T-cell (primary cell): ENCODE data around the gene MGAT5. TPM values are rescaled to one million over a fixed set of nuclear protein-coding genes. Genes with fewer than 3 reads are reported as not detected.

Experiments used
- ATAC-seq, 4 experiments: fragments of 200-7000 bp in 3 of 4; fragments of 150-1000 bp in 1 of 4; cut with Tn5 transposase; replicated peaks in 1 of 4; 1 replicate in 3 of 4; 2 replicates in 1 of 4; pipeline ENCODE4 v1.10.0; 2021; ENCODE audit warnings: moderate library complexity in 3 of 4, mild to moderate bottlenecking in 2 of 4, moderate number of reproducible peaks in 1 of 4
- CTCF ChIA-PET, 2 donors: fragments of 300-600 bp; sonication (Branson Sonifier 250); formaldehyde crosslinking; loops; one replicate each; lab custom pipeline; 2022; ENCODE audit warnings: antibody characterized with exemption in 2 of 2; lab: Charles Lee
- POLR2A ChIA-PET, 2 donors: fragments of 300-600 bp; sonication (Branson Sonifier 250); formaldehyde crosslinking; loops; one replicate each; lab custom pipeline; 2022; ENCODE audit warnings: antibody characterized with exemption in 2 of 2; lab: Charles Lee
- DNase-seq, 35 experiments: peaks; one replicate each; pipeline versions ENCODE4 v3.0.0 to v3.0.0-alpha.2; 2013 to 2023
- H3K27ac ChIP-seq: one replicate; pipeline ENCODE4 v1.5.1; 2013; ENCODE audit warnings: low read length
- H3K27me3 ChIP-seq, 2 experiments: replicated peaks in 1 of 2; 1 replicate in 1 of 2; 2 replicates in 1 of 2; pipeline versions ENCODE4 v1.6.1 to v1.7.0; 2013; ENCODE audit warnings: low read length in 1 of 2, mixed read lengths in 1 of 2; ENCODE audit not compliant: control insufficient read depth in 2 of 2, insufficient read depth in 2 of 2; ENCODE audit errors: extremely low read depth in 1 of 2
- H3K36me3 ChIP-seq, 2 donors: 1 replicate in 1 of 2; 2 replicates in 1 of 2; pipeline versions ENCODE4 v1.6.1 to v1.7.0; 2013; ENCODE audit warnings: low read length in 1 of 2; ENCODE audit not compliant: control insufficient read depth in 2 of 2, insufficient read depth in 1 of 2; ENCODE audit errors: extremely low read depth in 1 of 2
- H3K4me1 ChIP-seq, 2 experiments: 1 replicate in 1 of 2; 2 replicates in 1 of 2; pipeline versions ENCODE4 v1.6.1 to v1.7.0; 2013; ENCODE audit warnings: low read length in 2 of 2, mixed read lengths in 1 of 2; ENCODE audit not compliant: insufficient read depth in 2 of 2, control insufficient read depth in 1 of 2; ENCODE audit errors: extremely low read depth in 1 of 2
- H3K4me3 ChIP-seq, 2 donors: 1 replicate in 1 of 2; 2 replicates in 1 of 2; pipeline versions ENCODE4 v1.5.1 to v1.7.0; 2013; ENCODE audit warnings: mild to moderate bottlenecking in 2 of 2, low read length in 1 of 2, moderate library complexity in 1 of 2; ENCODE audit not compliant: control insufficient read depth in 1 of 2; ENCODE audit errors: extremely low read depth in 1 of 2
- H3K9me3 ChIP-seq: 2 replicates; pipeline ENCODE4 v1.7.0; 2013
- H3K27ac Mint-ChIP-seq, 2 donors: one replicate each; pipeline ENCODE4 v1.8.0; 2020 to 2021; ENCODE audit warnings: mild to moderate bottlenecking in 2 of 2, mixed read lengths in 2 of 2
- H3K27me3 Mint-ChIP-seq, 2 donors: one replicate each; pipeline ENCODE4 v1.8.0; 2021 to 2022; ENCODE audit warnings: mixed read lengths in 2 of 2
- H3K36me3 Mint-ChIP-seq: one replicate; pipeline ENCODE4 v1.8.0; 2021; ENCODE audit warnings: mixed read lengths
- H3K4me1 Mint-ChIP-seq, 3 donors: one replicate each; pipeline ENCODE4 v1.8.0; 2020 to 2022; ENCODE audit warnings: mixed read lengths in 3 of 3, mild to moderate bottlenecking in 1 of 3
- H3K4me3 Mint-ChIP-seq, 3 donors: one replicate each; pipeline ENCODE4 v1.8.0; 2020 to 2022; ENCODE audit warnings: mild to moderate bottlenecking in 3 of 3, mixed read lengths in 3 of 3, moderate library complexity in 3 of 3
- H3K9me3 Mint-ChIP-seq, 3 donors: one replicate each; pipeline ENCODE4 v1.8.0; 2020 to 2022; ENCODE audit warnings: mixed read lengths in 3 of 3
- WGBS: methylation state at CpG from one replicate; pipeline ENCODE4 v1.1.5; 2013; ENCODE audit warnings: missing lambda C conversion rate; ENCODE audit not compliant: insufficient coverage; 5-methylcytosine and 5-hydroxymethylcytosine counted together
- total RNA-seq, 35 experiments: library from RNA in 6 of 35; stranded (reverse) in 6 of 35; fragments of 120-200 nt in 1 of 35; gene quantifications; one replicate each; pipeline versions ENCODE4 v1.2.1 to v1.2.4 and lab custom pipeline; 2013 to 2026

Gene MGAT5
- total RNA-seq, 5 donors from 2014 or later (not counting 1 experiment from before 2014, with no cell fraction given): 61.1 to 94.9 (median 81.8) TPM

- DNase-seq: no peak
- Histone ChIP-seq H3K36me3 (peaks cover 3 to 22% of the 10 kb centered on the region in 2 donors), H3K27ac (no peak overlapping the region), H3K27me3 (no peaks in the 10 kb centered on the region), H3K4me1 (no peaks in the 10 kb centered on the region), H3K4me3 (no peak overlapping the region), H3K9me3 (no peaks in the 10 kb centered on the region)
- ChIA-PET CTCF (no interaction called here), POLR2A (no interaction called here)
- Mint-ChIP-seq H3K9me3 (no peaks in the 10 kb centered on the region), H3K4me1 (peaks cover 0 to 2% (median 0%) of the 10 kb centered on the region in 3 donors), H3K36me3 (peaks cover 22% of the 10 kb centered on the region), H3K27me3 (no peaks in the 10 kb centered on the region), H3K27ac (no peak overlapping the region), H3K4me3 (no peak overlapping the region)
- WGBS: 90% methylated on average over 7 of the region's 10 CpGs
- no peak for ATAC-seq
Observed at GRCh38 chr2:134453973-134454372, 200.1 kb downstream of the MGAT5 start.

- Mint-ChIP-seq H3K27ac (no peak overlapping the region), H3K4me3 (no peak overlapping the region), H3K36me3 (peaks cover 19% of the 10 kb centered on the region), H3K4me1 (peaks cover 0 to 2% (median 0%) of the 10 kb centered on the region in 3 donors), H3K27me3 (no peaks in the 10 kb centered on the region), H3K9me3 (no peaks in the 10 kb centered on the region)
- POLR2A ChIA-PET: no interaction called here
- H3K9me3 ChIP-seq: no peaks in the 10 kb centered on the region
- no peaks in the 10 kb centered on the region for H3K4me1 ChIP-seq
- CTCF ChIA-PET: interaction anchor here in 1 of 2 donors (1.0 kb wide), 1 partner anchor 443 kb away, joined by 3 read pairs; no protein-coding TSS in a partner anchor
- no peak overlapping the region for H3K4me3 ChIP-seq
- H3K36me3 ChIP-seq: peaks cover 3 to 22% of the 10 kb centered on the region in 2 donors
- WGBS: 100% methylated on average over 3 of the region's 8 CpGs
- H3K27me3 ChIP-seq: no peaks in the 10 kb centered on the region
- H3K27ac ChIP-seq: no peak overlapping the region
- ATAC-seq (no peak), DNase-seq (no peak)
Observed at GRCh38 chr2:134454426-134454825, 200.6 kb downstream of the MGAT5 start.

DNA sequence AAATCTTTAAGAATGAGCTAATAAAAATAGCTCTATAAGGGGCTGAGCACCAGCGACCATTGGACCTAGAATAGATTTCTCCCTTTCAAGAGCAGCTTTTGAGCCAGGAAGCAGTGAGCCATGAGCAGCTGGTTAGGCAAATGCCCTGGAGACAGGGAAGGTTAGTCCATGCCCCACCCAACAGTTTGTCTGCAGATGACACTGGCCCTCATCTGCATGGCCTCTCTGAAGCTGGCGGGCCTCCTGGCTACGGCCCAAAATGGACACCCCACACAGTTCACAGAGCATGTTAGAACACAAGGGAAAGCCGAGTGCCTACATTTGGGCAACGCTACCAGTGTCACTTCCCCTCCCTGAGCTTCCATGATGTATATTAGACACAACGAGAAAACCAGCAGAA, 201.1 kb downstream of the MGAT5 start:
- Mint-ChIP-seq H3K27me3 (no peaks in the 10 kb centered on the region), H3K4me1 (peaks cover 0 to 2% (median 0%) of the 10 kb centered on the region in 3 donors), H3K36me3 (peaks cover 19% of the 10 kb centered on the region), H3K9me3 (no peaks in the 10 kb centered on the region), H3K27ac (no peak overlapping the region), H3K4me3 (no peak overlapping the region)
- DNase-seq: no peak
- POLR2A ChIA-PET: no interaction called here
- peaks cover 3 to 18% of the 10 kb centered on the region in 2 donors for H3K36me3 ChIP-seq
- no peaks in the 10 kb centered on the region for H3K9me3 ChIP-seq
- CTCF ChIA-PET: interaction anchor here in 1 of 2 donors (1.0 kb wide), 1 partner anchor 443 kb away, joined by 3 read pairs; no protein-coding TSS in a partner anchor
- H3K27me3 ChIP-seq: no peaks in the 10 kb centered on the region
- ATAC-seq: no peak
- WGBS: 94% methylated on average over 4 of the region's 6 CpGs
- H3K27ac ChIP-seq: no peak overlapping the region
- H3K4me1 ChIP-seq: no peaks in the 10 kb centered on the region
- H3K4me3 ChIP-seq: no peak overlapping the region

- no peak overlapping the region for H3K4me3 Mint-ChIP-seq
- H3K9me3 Mint-ChIP-seq: no peaks in the 10 kb centered on the region
- Histone ChIP-seq H3K4me1 (no peaks in the 10 kb centered on the region), H3K36me3 (peaks cover 3 to 13% of the 10 kb centered on the region in 2 donors), H3K27me3 (no peaks in the 10 kb centered on the region), H3K27ac (no peak overlapping the region), H3K9me3 (no peaks in the 10 kb centered on the region), H3K4me3 (no peak overlapping the region)
- ChIA-PET CTCF (interaction anchor here in 1 of 2 donors (1.0 kb wide), 1 partner anchor 442 kb away, joined by 3 read pairs; no protein-coding TSS in a partner anchor), POLR2A (no interaction called here)
- ATAC-seq (no peak), DNase-seq (peak in 1 of 35 experiments; percentile 18)
- peaks cover 0 to 1% (median 0%) of the 10 kb centered on the region in 3 donors for H3K4me1 Mint-ChIP-seq
- WGBS: 92% methylated on average over 10 of the region's 10 CpGs
- no peaks in the 10 kb centered on the region for H3K27me3 Mint-ChIP-seq
- H3K36me3 Mint-ChIP-seq: peaks cover 19% of the 10 kb centered on the region
- H3K27ac Mint-ChIP-seq: peak overlapping the region in 1 of 2 donors; percentile 8
Observed at GRCh38 chr2:134455426-134455825, 201.6 kb downstream of the MGAT5 start.

GRCh38 chr2:134457353-134457752, 203.5 kb downstream of the MGAT5 start:
- H3K4me1 Mint-ChIP-seq: peaks cover 0 to 5% (median 0%) of the 10 kb centered on the region in 3 donors
- no peak overlapping the region for H3K27ac Mint-ChIP-seq
- WGBS: 90% methylated on average over 7 of the region's 7 CpGs
- ATAC-seq: no peak
- Histone ChIP-seq H3K4me1 (no peaks in the 10 kb centered on the region), H3K4me3 (no peak overlapping the region), H3K27ac (no peak overlapping the region), H3K36me3 (peaks cover 0 to 6% of the 10 kb centered on the region in 2 donors), H3K27me3 (no peaks in the 10 kb centered on the region), H3K9me3 (no peaks in the 10 kb centered on the region)
- no peaks in the 10 kb centered on the region for H3K9me3 Mint-ChIP-seq
- no peak overlapping the region for H3K4me3 Mint-ChIP-seq
- no peaks in the 10 kb centered on the region for H3K27me3 Mint-ChIP-seq
- ChIA-PET POLR2A (no interaction called here), CTCF (no interaction called here)
- no peak for DNase-seq
- H3K36me3 Mint-ChIP-seq: peaks cover 19% of the 10 kb centered on the region

DNA sequence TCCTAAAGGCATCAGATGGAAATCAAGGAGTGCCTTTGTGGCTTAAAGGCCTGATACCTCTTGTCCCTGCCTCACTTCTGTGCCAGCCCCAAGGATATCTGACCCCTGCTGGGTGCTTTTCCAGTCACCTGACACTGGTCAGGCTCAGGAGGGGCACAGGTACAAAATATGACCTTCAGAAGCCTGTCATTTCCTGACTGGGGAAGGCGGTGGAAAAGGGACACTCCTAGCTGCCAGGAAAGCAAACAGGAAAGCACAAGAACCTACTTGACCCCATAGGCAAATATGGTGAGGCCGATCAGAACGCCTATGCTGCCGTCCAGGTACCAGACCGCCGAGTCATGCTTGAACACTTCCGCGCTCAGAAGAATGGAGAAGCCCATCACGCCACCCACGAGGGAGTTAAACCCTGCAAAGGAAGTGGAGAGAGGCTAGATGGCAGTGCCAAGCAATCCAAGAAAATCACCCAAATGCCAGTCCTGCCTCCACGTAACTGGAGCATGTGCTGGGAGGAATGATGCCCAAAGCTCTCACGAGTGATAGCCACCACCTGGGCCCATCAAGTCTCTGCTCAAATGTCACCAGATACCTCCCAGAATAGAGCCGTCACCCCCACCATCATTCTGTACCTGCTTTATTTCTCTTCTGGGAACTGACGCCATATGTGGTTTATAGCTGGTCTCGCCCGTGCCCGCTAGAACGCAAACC, 204.0 kb downstream of the MGAT5 start:
- H3K9me3 Mint-ChIP-seq: no peaks in the 10 kb centered on the region
- ChIA-PET POLR2A (interaction anchor here in 1 of 2 donors (0.6 kb wide), 1 partner anchor 174 kb away, joined by 9 read pairs; no protein-coding TSS in a partner anchor), CTCF (interaction anchor here in 1 of 2 donors (0.6 kb wide), 1 partner anchor 34 kb away, joined by 3 read pairs; no protein-coding TSS in a partner anchor)
- H3K4me1 Mint-ChIP-seq: peaks cover 0 to 5% (median 0%) of the 10 kb centered on the region in 3 donors
- H3K27me3 Mint-ChIP-seq: no peaks in the 10 kb centered on the region
- no peak overlapping the region for H3K4me3 Mint-ChIP-seq
- no peak for ATAC-seq
- H3K36me3 ChIP-seq: peaks cover 0 to 3% of the 10 kb centered on the region in 2 donors
- 88% methylated on average over 12 of the region's 18 CpGs for WGBS
- no peaks in the 10 kb centered on the region for H3K4me1 ChIP-seq
- no peaks in the 10 kb centered on the region for H3K9me3 ChIP-seq
- no peak overlapping the region for H3K27ac Mint-ChIP-seq
- no peaks in the 10 kb centered on the region for H3K27me3 ChIP-seq
- peaks cover 19% of the 10 kb centered on the region for H3K36me3 Mint-ChIP-seq
- H3K4me3 ChIP-seq: no peak overlapping the region
- DNase-seq: no peak
- H3K27ac ChIP-seq: no peak overlapping the region
